CD14-positive monocyte (primary cell): ENCODE results near the gene BMAL2. TPM values are rescaled to one million over a fixed set of nuclear protein-coding genes. Genes with fewer than 3 reads are reported as not detected.

Experiments
- DNase-seq, 3 donors: peaks; one replicate each; pipeline ENCODE4 v3.0.0-alpha.2; 2011 to 2022
- H2AFZ ChIP-seq: 2 replicates; pipeline ENCODE4 v1.6.0; 2012; ENCODE audit warnings: mild to moderate bottlenecking, low read depth, low read length, inconsistent platforms; ENCODE audit not compliant: insufficient read depth, poor library complexity, severe bottlenecking
- H3K27ac ChIP-seq, 2 donors: 1 replicate in 1 of 2; 2 replicates in 1 of 2; pipeline ENCODE4 v1.5.1; 2012 to 2013; ENCODE audit warnings: low read length in 2 of 2, control low read depth in 1 of 2, inconsistent platforms in 1 of 2, low read depth in 1 of 2, mild to moderate bottlenecking in 1 of 2
- H3K27me3 ChIP-seq, 2 donors: one replicate each; pipeline versions ENCODE4 v1.6.0 to v1.6.1; 2011 to 2013; ENCODE audit warnings: low read length in 2 of 2; ENCODE audit not compliant: control insufficient read depth in 2 of 2, insufficient read depth in 2 of 2
- H3K36me3 ChIP-seq, 2 donors: replicated peaks in 1 of 2; 1 replicate in 1 of 2; 2 replicates in 1 of 2; pipeline versions ENCODE4 v1.5.1 to v1.6.1; 2012 to 2013; ENCODE audit warnings: low read length in 2 of 2, control low read depth in 1 of 2, inconsistent platforms in 1 of 2, mild to moderate bottlenecking in 1 of 2; ENCODE audit not compliant: insufficient read depth in 2 of 2, control insufficient read depth in 1 of 2
- H3K4me1 ChIP-seq, 2 donors: 1 replicate in 1 of 2; 2 replicates in 1 of 2; pipeline versions ENCODE4 v1.5.1 to v1.6.1; 2012 to 2013; ENCODE audit warnings: low read length in 2 of 2, control low read depth in 1 of 2, inconsistent platforms in 1 of 2, mild to moderate bottlenecking in 1 of 2, moderate library complexity in 1 of 2; ENCODE audit not compliant: insufficient read depth in 2 of 2, control insufficient read depth in 1 of 2
- H3K4me2 ChIP-seq: replicated peaks from 2 replicates; pipeline ENCODE3; 2012; ENCODE audit warnings: low read length, moderate library complexity, mild to moderate bottlenecking; ENCODE audit not compliant: poor library complexity, severe bottlenecking; ENCODE audit errors: extremely low read depth
- H3K4me3 ChIP-seq, 3 experiments: fragments of 200-600 bp in 1 of 3; sonication (generic) in 1 of 3; replicated peaks in 1 of 3; 1 replicate in 2 of 3; 2 replicates in 1 of 3; pipeline ENCODE4 v1.5.1; 2011 to 2013; ENCODE audit warnings: low read length in 3 of 3, mild to moderate bottlenecking in 3 of 3, control low read depth in 2 of 3, low read depth in 2 of 3, inconsistent platforms in 1 of 3, moderate library complexity in 1 of 3
- H3K79me2 ChIP-seq: 2 replicates; pipeline ENCODE4 v1.6.0; 2012; ENCODE audit warnings: mild to moderate bottlenecking, control low read depth, inconsistent platforms, low read length, moderate library complexity; ENCODE audit not compliant: insufficient read depth
- H3K9ac ChIP-seq: 2 replicates; pipeline ENCODE4 v1.6.0; 2017; ENCODE audit warnings: low read length, mild to moderate bottlenecking; ENCODE audit not compliant: insufficient read depth, poor library complexity, severe bottlenecking
- H3K9me3 ChIP-seq, 2 donors: replicated peaks in 1 of 2; 1 replicate in 1 of 2; 2 replicates in 1 of 2; pipeline versions ENCODE4 v1.5.1 to v1.6.1; 2012 to 2013; ENCODE audit warnings: low read length in 2 of 2, control low read depth in 1 of 2; ENCODE audit not compliant: control insufficient read depth in 1 of 2, insufficient read depth in 1 of 2
- H4K20me1 ChIP-seq: 2 replicates; pipeline ENCODE4 v1.6.0; 2012; ENCODE audit warnings: mild to moderate bottlenecking, low read length, control low read depth, moderate library complexity; ENCODE audit not compliant: insufficient read depth
- H3K27ac Mint-ChIP-seq, 7 donors: one replicate each; pipeline ENCODE4 v1.8.0; 2020; ENCODE audit warnings: mild to moderate bottlenecking in 7 of 7, mixed read lengths in 7 of 7, moderate library complexity in 6 of 7, inconsistent platforms in 2 of 7
- H3K27me3 Mint-ChIP-seq, 3 donors: one replicate each; pipeline ENCODE4 v1.8.0; 2021 to 2022; ENCODE audit warnings: low read depth in 3 of 3, mild to moderate bottlenecking in 3 of 3, mixed read lengths in 3 of 3, moderate library complexity in 3 of 3, inconsistent platforms in 1 of 3
- H3K36me3 Mint-ChIP-seq, 2 donors: one replicate each; pipeline ENCODE4 v1.8.0; 2020; ENCODE audit warnings: mixed read lengths in 2 of 2, inconsistent platforms in 1 of 2, mild to moderate bottlenecking in 1 of 2
- H3K4me1 Mint-ChIP-seq: one replicate; pipeline ENCODE4 v1.8.0; 2020; ENCODE audit warnings: mild to moderate bottlenecking, mixed read lengths
- H3K4me3 Mint-ChIP-seq, 2 donors: one replicate each; pipeline ENCODE4 v1.8.0; 2020; ENCODE audit warnings: mild to moderate bottlenecking in 2 of 2, mixed read lengths in 2 of 2, moderate library complexity in 1 of 2
- H3K9me3 Mint-ChIP-seq, 7 donors: one replicate each; pipeline ENCODE4 v1.8.0; 2020 to 2022; ENCODE audit warnings: mixed read lengths in 7 of 7, mild to moderate bottlenecking in 6 of 7, moderate library complexity in 6 of 7, inconsistent platforms in 2 of 7
- WGBS: methylation state at CpG from one replicate; pipeline ENCODE4 v1.1.5; 2013; ENCODE audit warnings: missing lambda C conversion rate; ENCODE audit not compliant: insufficient coverage; 5-methylcytosine and 5-hydroxymethylcytosine counted together
- intact Hi-C, 2 donors: fragments of 100-400 bp; cut with micrococcal nuclease; formaldehyde crosslinking; loops; one replicate each; pipeline versions ENCODE4 v1.15.0 to v1.15.1; 2023
- polyA plus RNA-seq, 3 donors: library from polyadenylated mRNA; depleted of rRNA in 1 of 3; unstranded in 2 of 3; stranded (reverse) in 1 of 3; fragments of 300-500 nt in 2 of 3; fragments of >200 nt in 1 of 3; fragmentation: Illumina TruSeq in 2 of 3; gene quantifications; 1 replicate in 2 of 3; 2 replicates in 1 of 3; pipeline ENCODE4 v1.2.3, GENCODE V29; 2012 to 2021
- TF ChIP-seq, protein P1 (sequence below): fragments of 200-600 bp; IDR thresholded peaks from one replicate; pipeline ENCODE4 v1.8.0; 2022; ENCODE audit warnings: antibody characterized with exemption, mild to moderate bottlenecking

Gene BMAL2
- polyA plus RNA-seq, 3 donors: 0.55 to 2.1 (median 1.8) TPM

- 100% methylated on average over 2 of the region's 6 CpGs for WGBS
- TF ChIP-seq, protein P1, sequence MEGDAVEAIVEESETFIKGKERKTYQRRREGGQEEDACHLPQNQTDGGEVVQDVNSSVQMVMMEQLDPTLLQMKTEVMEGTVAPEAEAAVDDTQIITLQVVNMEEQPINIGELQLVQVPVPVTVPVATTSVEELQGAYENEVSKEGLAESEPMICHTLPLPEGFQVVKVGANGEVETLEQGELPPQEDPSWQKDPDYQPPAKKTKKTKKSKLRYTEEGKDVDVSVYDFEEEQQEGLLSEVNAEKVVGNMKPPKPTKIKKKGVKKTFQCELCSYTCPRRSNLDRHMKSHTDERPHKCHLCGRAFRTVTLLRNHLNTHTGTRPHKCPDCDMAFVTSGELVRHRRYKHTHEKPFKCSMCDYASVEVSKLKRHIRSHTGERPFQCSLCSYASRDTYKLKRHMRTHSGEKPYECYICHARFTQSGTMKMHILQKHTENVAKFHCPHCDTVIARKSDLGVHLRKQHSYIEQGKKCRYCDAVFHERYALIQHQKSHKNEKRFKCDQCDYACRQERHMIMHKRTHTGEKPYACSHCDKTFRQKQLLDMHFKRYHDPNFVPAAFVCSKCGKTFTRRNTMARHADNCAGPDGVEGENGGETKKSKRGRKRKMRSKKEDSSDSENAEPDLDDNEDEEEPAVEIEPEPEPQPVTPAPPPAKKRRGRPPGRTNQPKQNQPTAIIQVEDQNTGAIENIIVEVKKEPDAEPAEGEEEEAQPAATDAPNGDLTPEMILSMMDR: no peak
- Histone ChIP-seq H3K9me3 (no peaks in the 10 kb centered on the region), H3K79me2 (no peaks in the 10 kb centered on the region), H3K27me3 (peaks cover 12 to 16% of the 10 kb centered on the region in 2 donors), H3K9ac (no peak overlapping the region), H3K36me3 (no peaks in the 10 kb centered on the region), H3K4me2 (no peak overlapping the region), H2AFZ (no peak overlapping the region), H3K4me3 (no peak overlapping the region), H3K4me1 (peaks cover 25 to 34% of the 10 kb centered on the region in 2 donors), H4K20me1 (no peaks in the 10 kb centered on the region), H3K27ac (no peak overlapping the region)
- peaks cover 0 to 5% of the 10 kb centered on the region in 2 donors for H3K36me3 Mint-ChIP-seq
- no peak for DNase-seq
- no peak overlapping the region for H3K27ac Mint-ChIP-seq
- peaks cover 11 to 31% (median 16%) of the 10 kb centered on the region in 3 donors for H3K27me3 Mint-ChIP-seq
- H3K4me1 Mint-ChIP-seq: peaks cover 26% of the 10 kb centered on the region
- intact Hi-C loops: no loop called here
- no peak overlapping the region for H3K4me3 Mint-ChIP-seq
- peaks cover 0 to 2% (median 0%) of the 10 kb centered on the region in 7 donors for H3K9me3 Mint-ChIP-seq
These were observed 2.1 kb downstream of the BMAL2 start for GRCh38 chr12:27334721-27335082.

GRCh38 chr12:27335364-27336281 is 3.0 kb downstream of the BMAL2 start:
- Mint-ChIP-seq H3K4me1 (peaks cover 26% of the 10 kb centered on the region), H3K27ac (no peak overlapping the region), H3K36me3 (peaks cover 0 to 5% of the 10 kb centered on the region in 2 donors), H3K4me3 (no peak overlapping the region), H3K27me3 (peaks cover 11 to 30% (median 16%) of the 10 kb centered on the region in 3 donors), H3K9me3 (peaks cover 0 to 2% (median 0%) of the 10 kb centered on the region in 7 donors)
- Histone ChIP-seq H3K9me3 (no peaks in the 10 kb centered on the region), H3K9ac (no peak overlapping the region), H3K79me2 (no peaks in the 10 kb centered on the region), H3K4me1 (peaks cover 25 to 33% of the 10 kb centered on the region in 2 donors), H3K36me3 (no peaks in the 10 kb centered on the region), H4K20me1 (no peaks in the 10 kb centered on the region), H3K27me3 (peaks cover 12 to 16% of the 10 kb centered on the region in 2 donors), H3K4me2 (no peak overlapping the region), H3K27ac (no peak overlapping the region), H3K4me3 (no peak overlapping the region), H2AFZ (no peak overlapping the region)
- no peak for DNase-seq
- 100% methylated on average over 2 of the region's 5 CpGs for WGBS
- TF ChIP-seq, protein P1: no peak
- intact Hi-C loops: no loop called here
